Measurements from ENCODE around the gene FAM210B. TPM values are rescaled to one million over a fixed set of nuclear protein-coding genes. Genes with fewer than 3 reads are reported as not detected.

FAM210B gene
- total RNA-seq, 4 donors from 2014 or later: 46.3 to 69.4 (median 57.4) TPM

- TF ChIP-seq CTCF (IDR thresholded peaks at IDR 0.05; ENCODE audit: low read depth): no peak
These were observed 29.9 kb upstream of the FAM210B start for GRCh38 chr20:56328861-56329260.

GRCh38 chr20:56342783-56343182 is 16.0 kb upstream of the FAM210B start:
- no peak for TF ChIP-seq CTCF (IDR thresholded peaks at IDR 0.05; ENCODE audit: low read depth)

GRCh38 chr20:56343861-56344381 is 14.9 kb upstream of the FAM210B start:
- no peak for TF ChIP-seq CTCF (IDR thresholded peaks at IDR 0.05; ENCODE audit: low read depth)

- no peak for TF ChIP-seq CTCF (IDR thresholded peaks at IDR 0.05; ENCODE audit: low read depth)
These were observed 12.9 kb upstream of the FAM210B start for GRCh38 chr20:56345911-56346310.

- TF ChIP-seq CTCF (IDR thresholded peaks at IDR 0.05; ENCODE audit: low read depth): no peak
These were observed 11.0 kb upstream of the FAM210B start for GRCh38 chr20:56347628-56348304.

GRCh38 chr20:56348305-56348693 is 10.5 kb upstream of the FAM210B start:
- TF ChIP-seq CTCF (IDR thresholded peaks at IDR 0.05; ENCODE audit: low read depth): no peak

- no peak for TF ChIP-seq CTCF (IDR thresholded peaks at IDR 0.05; ENCODE audit: low read depth)
These were observed 10.0 kb upstream of the FAM210B start for GRCh38 chr20:56348746-56349145.
